HFFc6 (cell line): Measurements from ENCODE around the gene CLPX. TPM values are rescaled to one million over a fixed set of nuclear protein-coding genes. Genes with fewer than 3 reads are reported as not detected.
A peak's percentile ranks its signal among the peaks of the same experiment; 100 is the strongest.
"Not testable (repeated sequence)": the region's sequence is repeated elsewhere in the genome, so short reads cannot be mapped to it uniquely, and the experiment has no call there.

ENCODE experiments used
- DNase-seq: peaks from one replicate; pipeline ENCODE4 v3.0.0-alpha.2; 2018
- H3K27ac Mint-ChIP-seq: 2 replicates; pipeline ENCODE4 v1.8.0; 2020; ENCODE audit warnings: mild to moderate bottlenecking, mixed read lengths
- H3K27me3 Mint-ChIP-seq: 2 replicates; pipeline ENCODE4 v1.8.0; 2021; ENCODE audit warnings: mild to moderate bottlenecking, moderate library complexity, mixed read lengths; ENCODE audit not compliant: insufficient read depth
- H3K36me3 Mint-ChIP-seq: 2 replicates; pipeline ENCODE4 v1.8.0; 2021; ENCODE audit warnings: low read depth, mixed read lengths
- H3K4me1 Mint-ChIP-seq: 2 replicates; pipeline ENCODE4 v1.8.0; 2020; ENCODE audit warnings: low read depth, mixed read lengths
- H3K4me3 Mint-ChIP-seq: 2 replicates; pipeline ENCODE4 v1.8.0; 2020; ENCODE audit warnings: mild to moderate bottlenecking, moderate library complexity, mixed read lengths
- H3K9me3 Mint-ChIP-seq: 2 replicates; pipeline ENCODE4 v1.8.0; 2020; ENCODE audit warnings: mild to moderate bottlenecking, mixed read lengths
- long read RNA-seq: library from polyadenylated mRNA; unstranded; transcript quantifications from one replicate; pipeline ENCODE4 v2.0.0, GENCODE V29; 2019
- total RNA-seq, 6 experiments: library from RNA; stranded (reverse); fragmentation: NEBNext Ultra II Directional; extraction: Animal tissue kit (Norgen Biotek cat#: 25700); gene quantifications; 2 replicates in 1 of 6; 3 replicates in 5 of 6; pipeline ENCODE4 v1.2.3, GENCODE V29; 2021
- TF ChIP-seq, protein P1 (sequence below): fragments of 200-600 bp; sonication (generic); IDR thresholded peaks from 2 replicates; pipeline ENCODE4 v1.5.0; 2021; ENCODE audit warnings: antibody characterized with exemption, mild to moderate bottlenecking

Gene CLPX
- total RNA-seq = 10 to 100 TPM; 35.1 to 42.0 (median 39.4) TPM
- long read RNA-seq, full-length matches to known transcripts = 14 of 25 reads
- long read RNA-seq, partial matches to known transcripts = 11 of 25 reads
- long read RNA-seq, other reads (novel, unspliced or antisense) = 0 of 25 reads

DNA sequence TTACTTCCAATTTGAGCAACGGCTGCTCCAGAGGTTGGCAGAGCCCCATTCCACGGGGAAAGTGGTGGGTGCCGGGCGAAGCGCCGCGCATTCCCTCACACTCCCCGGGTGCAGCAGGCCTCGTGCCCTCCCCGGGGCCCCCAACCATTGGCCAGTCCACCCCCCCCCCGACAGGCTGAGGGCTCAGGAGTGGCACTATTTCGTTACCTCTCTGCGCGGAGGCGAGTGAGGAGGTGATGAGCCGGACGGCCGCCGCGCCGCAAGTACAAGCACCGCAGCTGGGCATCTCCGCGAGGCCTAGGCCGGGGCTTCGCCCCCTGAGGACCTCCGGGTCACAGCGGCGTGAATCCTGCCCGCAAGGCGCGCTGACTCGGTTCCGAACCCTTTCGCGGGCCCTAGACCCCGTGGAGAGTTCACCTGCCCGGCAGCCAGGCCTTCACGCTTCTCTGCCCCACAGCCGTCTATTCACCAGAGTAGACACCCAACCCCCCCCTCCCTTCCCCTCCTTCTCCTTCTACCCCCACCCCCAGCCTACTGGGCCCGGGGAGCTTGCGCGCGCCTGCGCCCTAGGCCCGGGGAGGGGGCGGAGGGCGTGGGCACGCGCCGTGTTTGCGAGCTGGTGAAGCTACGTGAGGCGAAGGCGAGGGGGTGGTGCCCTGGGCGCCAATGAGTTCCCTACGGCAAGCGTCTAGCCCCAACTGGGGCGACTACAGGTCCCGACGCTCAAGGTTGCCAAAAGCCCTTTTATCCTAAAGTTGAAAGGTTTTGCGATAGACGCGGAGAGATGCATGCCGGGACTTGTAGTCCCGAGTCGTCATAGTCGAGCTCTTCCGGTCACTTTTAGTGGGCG lies at the start of gene CLPX:
Gene CLPX (minus strand): TSS at position 475 of the 850 bp plus-strand sequence. CDS start 189 bp downstream, at position 286.
- Mint-ChIP-seq H3K27me3 (peaks cover 1% of the 10 kb centered on the region; the same call in 1 of the 2 replicates), H3K9me3 (no peaks in the 10 kb centered on the region)
- DNase-seq = peak; percentile 77

DNA sequence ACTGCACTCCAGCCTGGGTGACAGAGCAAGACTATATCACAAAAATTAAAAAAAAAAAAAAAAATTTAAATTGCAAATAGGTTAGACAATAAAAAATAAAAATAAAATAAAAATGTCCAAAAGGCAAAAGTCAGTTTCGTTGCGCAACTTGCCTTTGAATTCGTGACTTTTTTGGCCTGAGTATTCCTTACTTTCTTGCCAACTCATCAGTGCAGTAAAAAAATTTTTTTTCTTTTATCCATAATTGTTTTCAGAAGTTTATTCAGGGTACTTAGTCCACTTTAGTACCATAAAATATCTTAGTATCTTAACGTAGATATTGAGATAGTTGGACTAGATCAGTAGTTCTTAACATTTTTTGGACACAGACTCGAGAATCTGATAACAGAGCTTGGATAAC lies 48.6 kb upstream of the CLPX start:
- Mint-ChIP-seq H3K27me3 (no peaks in the 10 kb centered on the region), H3K9me3 (no peaks in the 10 kb centered on the region), H3K4me1 (no peaks in the 10 kb centered on the region), H3K36me3 (no peaks in the 10 kb centered on the region), H3K4me3 (no peak overlapping the region), H3K27ac (no peak overlapping the region)
- TF ChIP-seq, protein P1, sequence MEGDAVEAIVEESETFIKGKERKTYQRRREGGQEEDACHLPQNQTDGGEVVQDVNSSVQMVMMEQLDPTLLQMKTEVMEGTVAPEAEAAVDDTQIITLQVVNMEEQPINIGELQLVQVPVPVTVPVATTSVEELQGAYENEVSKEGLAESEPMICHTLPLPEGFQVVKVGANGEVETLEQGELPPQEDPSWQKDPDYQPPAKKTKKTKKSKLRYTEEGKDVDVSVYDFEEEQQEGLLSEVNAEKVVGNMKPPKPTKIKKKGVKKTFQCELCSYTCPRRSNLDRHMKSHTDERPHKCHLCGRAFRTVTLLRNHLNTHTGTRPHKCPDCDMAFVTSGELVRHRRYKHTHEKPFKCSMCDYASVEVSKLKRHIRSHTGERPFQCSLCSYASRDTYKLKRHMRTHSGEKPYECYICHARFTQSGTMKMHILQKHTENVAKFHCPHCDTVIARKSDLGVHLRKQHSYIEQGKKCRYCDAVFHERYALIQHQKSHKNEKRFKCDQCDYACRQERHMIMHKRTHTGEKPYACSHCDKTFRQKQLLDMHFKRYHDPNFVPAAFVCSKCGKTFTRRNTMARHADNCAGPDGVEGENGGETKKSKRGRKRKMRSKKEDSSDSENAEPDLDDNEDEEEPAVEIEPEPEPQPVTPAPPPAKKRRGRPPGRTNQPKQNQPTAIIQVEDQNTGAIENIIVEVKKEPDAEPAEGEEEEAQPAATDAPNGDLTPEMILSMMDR = no peak
- no peak for DNase-seq

More for the DNA sequence above, at the start of gene CLPX:
- H3K4me3 Mint-ChIP-seq = peak within 1 kb of the TSS; percentile 99
- peak within 1 kb of the TSS; percentile 95 for H3K27ac Mint-ChIP-seq
- TF ChIP-seq, protein P1 = no peak
- peaks cover 24% of the 10 kb centered on the region for H3K4me1 Mint-ChIP-seq
- peaks cover 6% of the 10 kb centered on the region for H3K36me3 Mint-ChIP-seq

DNA sequence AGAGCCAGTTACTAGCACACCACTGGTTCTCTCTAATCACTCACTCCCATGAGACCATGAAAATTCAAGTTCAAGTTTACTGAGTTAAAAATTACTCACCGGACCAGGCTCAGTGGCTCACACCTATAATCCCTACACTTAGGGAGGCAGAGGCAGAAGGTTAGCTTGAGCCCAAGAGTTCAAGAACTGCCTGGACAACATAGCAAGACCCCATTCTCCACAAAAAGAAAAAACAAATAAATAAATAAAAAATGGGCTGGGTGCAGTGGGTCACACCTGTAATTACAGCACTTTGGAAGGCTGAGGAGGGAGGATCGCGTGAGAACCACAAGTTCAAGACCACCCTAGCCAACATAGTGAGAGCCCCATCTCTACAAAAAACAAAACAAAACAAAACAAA lies 47.4 kb upstream of the CLPX start:
- peaks cover 3% of the 10 kb centered on the region; the same call in 1 of the 2 replicates for H3K27me3 Mint-ChIP-seq
- no peaks in the 10 kb centered on the region for H3K9me3 Mint-ChIP-seq
- H3K27ac Mint-ChIP-seq = no peak overlapping the region
- TF ChIP-seq, protein P1 = no peak
- H3K4me3 Mint-ChIP-seq = no peak overlapping the region
- H3K4me1 Mint-ChIP-seq = no peaks in the 10 kb centered on the region
- DNase-seq = no peak
- H3K36me3 Mint-ChIP-seq = no peaks in the 10 kb centered on the region

DNA sequence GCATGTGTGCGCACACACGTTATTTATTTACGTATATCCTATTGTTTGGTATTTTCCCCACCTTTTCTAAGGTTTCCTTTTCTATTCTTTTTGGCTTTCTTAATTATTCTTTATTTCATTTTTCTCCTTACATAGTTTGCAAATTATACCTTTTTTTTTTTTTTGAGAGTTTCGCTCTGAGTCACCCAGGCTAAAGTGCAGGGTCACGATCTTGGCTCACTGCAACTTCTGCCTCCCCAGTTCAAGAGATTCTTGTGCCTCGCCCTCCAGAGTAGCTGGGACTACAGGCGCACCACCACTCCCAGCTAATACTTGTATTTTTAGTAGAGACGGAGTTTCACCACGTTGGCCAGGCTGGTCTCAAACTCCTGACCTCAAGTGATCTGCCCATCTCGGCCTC lies 46.2 kb upstream of the CLPX start:
- TF ChIP-seq, protein P1 = no peak
- Mint-ChIP-seq H3K36me3 (no peaks in the 10 kb centered on the region), H3K27me3 (peaks cover 5% of the 10 kb centered on the region; the same call in 1 of the 2 replicates), H3K4me1 (no peaks in the 10 kb centered on the region), H3K27ac (no peak overlapping the region), H3K9me3 (no peaks in the 10 kb centered on the region), H3K4me3 (no peak overlapping the region)
- DNase-seq = no peak

DNA sequence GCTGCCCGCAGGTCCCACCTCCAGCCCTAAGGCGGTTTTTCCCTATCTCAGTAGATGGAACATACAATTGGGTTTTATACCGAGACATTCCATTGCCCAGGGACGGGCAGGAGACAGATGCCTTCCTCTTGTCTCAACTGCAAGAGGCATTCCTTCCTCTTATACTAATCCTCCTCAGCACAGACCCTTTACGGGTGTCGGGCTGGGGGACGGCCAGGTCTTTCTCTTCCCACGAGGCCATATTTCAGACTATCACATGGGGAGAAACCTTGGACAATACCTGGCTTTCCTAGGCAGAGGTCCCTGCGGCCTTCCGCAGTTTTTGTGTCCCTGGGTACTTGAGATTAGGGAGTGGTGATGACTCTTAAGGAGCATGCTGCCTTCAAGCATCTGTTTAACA lies 41.8 kb upstream of the CLPX start:
- not testable (repeated sequence) for H3K4me3 Mint-ChIP-seq, DNase-seq, H3K36me3 Mint-ChIP-seq, H3K4me1 Mint-ChIP-seq, H3K27ac Mint-ChIP-seq, H3K9me3 Mint-ChIP-seq
- peaks cover 11% of the 10 kb centered on the region for H3K27me3 Mint-ChIP-seq

DNA sequence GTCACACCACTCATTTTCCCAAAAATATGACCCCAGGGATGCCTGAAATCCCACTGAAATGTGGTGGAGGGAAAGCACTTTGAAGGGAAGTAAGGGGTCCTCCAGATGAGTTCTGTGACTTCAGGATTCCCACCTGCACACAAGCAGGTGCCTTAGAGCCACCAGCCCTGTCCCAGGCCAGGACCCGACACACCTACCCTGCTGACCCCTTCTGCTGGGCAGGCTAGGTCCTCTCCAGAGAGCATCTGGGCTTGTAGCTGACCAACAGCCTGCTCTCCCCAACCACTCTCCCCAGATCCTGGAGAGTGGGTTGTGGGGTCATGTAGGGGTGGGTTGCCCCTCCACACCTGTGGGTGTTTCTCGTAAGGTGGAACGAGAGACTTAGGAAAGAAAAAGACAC lies 41.1 kb upstream of the CLPX start:
- H3K27ac Mint-ChIP-seq = no peak overlapping the region

More for the DNA sequence above, 41.1 kb upstream of the CLPX start:
- H3K4me3 Mint-ChIP-seq = no peak overlapping the region
- H3K27me3 Mint-ChIP-seq = peaks cover 14% of the 10 kb centered on the region
- DNase-seq = no peak
- no peaks in the 10 kb centered on the region for H3K36me3 Mint-ChIP-seq
- TF ChIP-seq, protein P1 = no peak
- H3K9me3 Mint-ChIP-seq = no peaks in the 10 kb centered on the region
- H3K4me1 Mint-ChIP-seq = no peaks in the 10 kb centered on the region
